ENCODE results near the gene DHX58. TPM values are rescaled to one million over a fixed set of nuclear protein-coding genes. Genes with fewer than 3 reads are reported as not detected.

Gene DHX58
- total RNA-seq, 2 experiments from 2014 or later, result 10.3 to 19.4 TPM

DNA sequence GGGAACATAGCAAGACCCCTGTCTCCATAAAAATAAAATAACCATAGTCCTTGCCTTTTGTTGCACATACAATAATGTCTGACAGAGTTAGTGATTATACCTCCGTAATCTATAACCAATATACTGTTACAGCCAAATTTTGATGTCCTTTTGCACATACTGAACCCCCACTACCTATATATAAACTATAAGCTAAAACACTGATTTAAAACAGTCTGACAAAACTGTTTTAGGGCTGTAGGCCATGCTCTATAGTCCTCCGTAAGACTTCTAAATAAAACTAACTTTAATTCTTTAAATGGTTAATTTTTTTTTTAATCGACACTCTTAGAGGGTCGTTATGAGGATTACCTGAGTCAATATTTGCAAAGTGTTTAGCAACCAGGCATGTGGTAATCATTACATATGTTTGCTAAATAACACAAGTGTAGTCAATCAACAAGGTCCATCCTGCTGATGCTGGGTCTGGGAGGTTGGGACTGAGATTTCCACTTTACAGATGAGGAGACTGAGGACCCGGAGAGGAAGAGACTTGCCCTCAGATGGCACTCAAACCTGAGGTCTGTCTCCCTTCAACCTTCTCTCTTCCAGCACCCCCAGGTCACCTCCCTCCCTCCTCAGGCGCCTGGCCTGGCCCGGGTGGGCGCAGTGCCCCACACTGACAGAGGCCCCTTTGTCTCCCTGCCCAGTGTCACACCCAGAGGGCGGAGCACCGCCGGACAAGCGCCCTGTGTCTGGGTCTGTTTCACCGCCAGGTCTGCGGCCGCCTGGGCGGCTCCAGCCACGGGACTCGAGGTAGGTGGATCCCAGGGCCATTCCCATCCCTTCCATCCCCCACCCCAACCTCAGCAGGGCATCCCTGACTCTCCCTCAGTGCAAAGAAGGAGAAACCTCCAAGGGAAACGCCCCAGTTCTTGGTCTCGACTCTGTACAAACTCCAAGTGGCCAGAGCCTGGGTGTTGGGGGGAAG lies 24.5 kb downstream of the DHX58 start:
- CTCF ChIA-PET (ENCODE audit: unreplicated experiment), result no interaction called here

GRCh38 chr17:42087042-42087701 lies 25.3 kb downstream of the DHX58 start:
- Histone ChIP-seq H3K9me3 (ENCODE audit: low read length) (no peaks in the 10 kb centered on the region), H3K4me1 (ENCODE audit: insufficient read depth, low read length, poor library complexity, severe bottlenecking) (no peaks in the 10 kb centered on the region), H3K4me3 (ENCODE audit: low read depth, low read length, poor library complexity, severe bottlenecking) (no peak overlapping the region), H3K79me2 (ENCODE audit: insufficient read depth, low read depth, low read length) (no peaks in the 10 kb centered on the region), H4K20me1 (ENCODE audit: insufficient read depth, low read length) (no peaks in the 10 kb centered on the region), H3K4me2 (ENCODE audit: low read length) (no peak overlapping the region), H3K36me3 (ENCODE audit: insufficient read depth, low read length) (no peaks in the 10 kb centered on the region), H3K9me2 (ENCODE audit: insufficient read depth, low read length) (no peaks in the 10 kb centered on the region), H2AFZ (ENCODE audit: low read length) (no peak overlapping the region), H3K27ac (ENCODE audit: low read depth, low read length, poor library complexity, severe bottlenecking) (no peak overlapping the region)
- intact Hi-C loops (cut with micrococcal nuclease; ENCODE audit: unreplicated experiment), result no loop called here
- ChIA-PET POLR2A (no interaction called here), CTCF (ENCODE audit: unreplicated experiment) (no interaction called here)
- TF ChIP-seq EZH2phosphoT487 (IDR thresholded peaks at IDR 0.05; ENCODE audit: borderline replicate concordance, low read depth, low read length) (no peak), CTCF (conservative IDR thresholded peaks at IDR 0.05; ENCODE audit: low read length) (no peak)
- BruUV-seq (replicated peaks), result no TSS peak
- DNase-seq (ENCODE audit: low spot score), result no peak

More for the DNA sequence above, 24.5 kb downstream of the DHX58 start:
- Histone ChIP-seq H3K9me2 (ENCODE audit: insufficient read depth, low read length) (no peaks in the 10 kb centered on the region), H3K79me2 (ENCODE audit: insufficient read depth, low read depth, low read length) (no peaks in the 10 kb centered on the region), H3K27ac (ENCODE audit: low read depth, low read length, poor library complexity, severe bottlenecking) (no peak overlapping the region), H3K36me3 (ENCODE audit: insufficient read depth, low read length) (no peaks in the 10 kb centered on the region), H4K20me1 (ENCODE audit: insufficient read depth, low read length) (no peaks in the 10 kb centered on the region), H3K4me3 (ENCODE audit: low read depth, low read length, poor library complexity, severe bottlenecking) (no peak overlapping the region), H2AFZ (ENCODE audit: low read length) (no peak overlapping the region), H3K4me2 (ENCODE audit: low read length) (no peak overlapping the region), H3K9me3 (ENCODE audit: low read length) (no peaks in the 10 kb centered on the region), H3K4me1 (ENCODE audit: insufficient read depth, low read length, poor library complexity, severe bottlenecking) (no peaks in the 10 kb centered on the region)
- intact Hi-C loops (cut with micrococcal nuclease; ENCODE audit: unreplicated experiment), result no loop called here
- no TSS peak for BruUV-seq (replicated peaks)
- POLR2A ChIA-PET, result interaction anchor here (0.6 kb wide), 1 partner anchor 412 kb away, joined by 4 read pairs; no protein-coding TSS in a partner anchor
- DNase-seq (ENCODE audit: low spot score), result no peak
- TF ChIP-seq EZH2phosphoT487 (IDR thresholded peaks at IDR 0.05; ENCODE audit: borderline replicate concordance, low read depth, low read length) (no peak), CTCF (conservative IDR thresholded peaks at IDR 0.05; ENCODE audit: low read length) (no peak)
